ENCODE data around the gene NOLC1. TPM values are rescaled to one million over a fixed set of nuclear protein-coding genes. Genes with fewer than 3 reads are reported as not detected.

Gene NOLC1
- polyA plus RNA-seq, 2 of the 4 experiments (the other 2 are of a cell fraction) = 129 to 188 TPM

GRCh38 chr10:102147561-102147960 is 4.6 kb upstream of the NOLC1 start:
- DNase-seq (ENCODE audit: low read depth in 1 of 2, low spot score in 1 of 2) (no peak), FAIRE-seq (no peak), ATAC-seq (no peak)
- H3K4me1 ChIP-seq = peaks cover 17% of the 10 kb centered on the region
- H3K27ac ChIP-seq = no peak overlapping the region
- H3K9me3 ChIP-seq = no peaks in the 10 kb centered on the region
- no peak overlapping the region for H3K4me2 ChIP-seq
- TF ChIP-seq CHD2 (IDR thresholded peaks at IDR 0.05; ENCODE audit: low read length, partially characterized antibody) (no peak), FOSL2 (IDR thresholded peaks at IDR 0.05) (no peak), FOSL2 (CRISPR knock-in tag; IDR thresholded peaks at IDR 0.05) (0 out of 2 replicates have a peak, but pooled peaks have one; percentile 10)
- no peak overlapping the region for H3K4me3 ChIP-seq
- POLR2A ChIA-PET = interaction anchor here (2.0 kb wide), 1 partner anchor 10 kb away, joined by 6 read pairs; no protein-coding TSS in a partner anchor
- CTCF ChIA-PET = interaction anchor here (0.6 to 6.6 kb wide), 6 partner anchors 9 to 424 kb away, joined by 3 to 40 read pairs (median 6); partner anchors contain the start of gene PPRC1
- 100% methylated on average over 1 of the region's 1 CpG for WGBS (ENCODE audit: missing lambda C conversion rate)

GRCh38 chr10:102148275-102148674 is 3.9 kb upstream of the NOLC1 start:
- Histone ChIP-seq H3K27ac (no peak overlapping the region), H3K4me2 (no peak overlapping the region), H3K4me3 (no peak overlapping the region), H3K4me1 (peaks cover 17% of the 10 kb centered on the region), H3K9me3 (no peaks in the 10 kb centered on the region)
- ATAC-seq = no peak
- WGBS (ENCODE audit: missing lambda C conversion rate) = 95% methylated on average over 13 of the region's 13 CpGs
- ChIA-PET POLR2A (interaction anchor here (2.0 kb wide), 1 partner anchor 10 kb away, joined by 6 read pairs; no protein-coding TSS in a partner anchor), CTCF (interaction anchor here (2.1 to 6.8 kb wide), 3 partner anchors 10 to 76 kb away, joined by 4 to 40 read pairs (median 36); partner anchors contain the start of gene PPRC1)
- no peak for DNase-seq (ENCODE audit: low read depth in 1 of 2, low spot score in 1 of 2)
- FAIRE-seq = no peak
- TF ChIP-seq, protein P1, sequence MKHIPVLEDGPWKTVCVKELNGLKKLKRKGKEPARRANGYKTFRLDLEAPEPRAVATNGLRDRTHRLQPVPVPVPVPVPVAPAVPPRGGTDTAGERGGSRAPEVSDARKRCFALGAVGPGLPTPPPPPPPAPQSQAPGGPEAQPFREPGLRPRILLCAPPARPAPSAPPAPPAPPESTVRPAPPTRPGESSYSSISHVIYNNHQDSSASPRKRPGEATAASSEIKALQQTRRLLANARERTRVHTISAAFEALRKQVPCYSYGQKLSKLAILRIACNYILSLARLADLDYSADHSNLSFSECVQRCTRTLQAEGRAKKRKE (CRISPR knock-in tag; IDR thresholded peaks at IDR 0.05; ENCODE audit: low read depth) = no peak
- TF ChIP-seq MAZ (IDR thresholded peaks at IDR 0.05; ENCODE audit: borderline replicate concordance, low read depth, low read length) (no peak), MAX (IDR thresholded peaks at IDR 0.05) (no peak), ZNF302 (CRISPR knock-in tag; IDR thresholded peaks at IDR 0.05) (no peak), NR3C1 (IDR thresholded peaks at IDR 0.05) (no peak), BHLHE40 (IDR thresholded peaks at IDR 0.05; ENCODE audit: low read depth, low read length) (no peak), HDAC2 (IDR thresholded peaks at IDR 0.05) (no peak), EHMT2 (IDR thresholded peaks at IDR 0.05; ENCODE audit: low read depth) (no peak), FOSB (CRISPR knock-in tag; IDR thresholded peaks at IDR 0.05) (no peak), SREBF2 (IDR thresholded peaks at IDR 0.05) (no peak), TFCP2L1 (CRISPR knock-in tag; IDR thresholded peaks at IDR 0.05) (no peak), EP300 (IDR thresholded peaks at IDR 0.05) (no peak)

GRCh38 chr10:102150970-102151773 is 1.0 kb upstream of the NOLC1 start:
- DNase-seq (ENCODE audit: low read depth in 1 of 2, low spot score in 1 of 2) (peak; percentile 44 to 57), FAIRE-seq (no peak), ATAC-seq (peak; percentile 40 to 41)
- H3K4me3 ChIP-seq = peak overlapping the region; percentile 22; the same call in 2 of the 3 replicates
- 16% methylated on average over 3 of the region's 3 CpGs for WGBS (ENCODE audit: missing lambda C conversion rate)
- ChIA-PET CTCF (interaction anchor here (1.3 to 6.8 kb wide), 7 partner anchors 7 to 79 kb away, joined by 3 to 40 read pairs (median 6); partner anchors contain the start of gene PPRC1), POLR2A (interaction anchor here (1.0 to 1.9 kb wide), 8 partner anchors 9 to 333 kb away, joined by 3 to 7 read pairs (median 5); partner anchors contain the start of genes FBXL15 and OGA)
- H3K9me3 ChIP-seq = no peaks in the 10 kb centered on the region
- H3K4me1 ChIP-seq = peaks cover 28% of the 10 kb centered on the region
- H3K4me2 ChIP-seq = peak overlapping the region; percentile 81
- H3K27ac ChIP-seq = peak overlapping the region; percentile 64 to 85
- no peak for TF ChIP-seq MAX (IDR thresholded peaks at IDR 0.05)
- no peak for TF ChIP-seq ZSCAN20 (CRISPR knock-in tag; IDR thresholded peaks at IDR 0.05)
- no peak for TF ChIP-seq CTCF (IDR thresholded peaks at IDR 0.05)
- TF ChIP-seq FOSL2 (IDR thresholded peaks at IDR 0.05) = no peak
- no peak for TF ChIP-seq FOSL2 (CRISPR knock-in tag; IDR thresholded peaks at IDR 0.05)
- no peak for TF ChIP-seq NR3C1 (IDR thresholded peaks at IDR 0.05)
- TF ChIP-seq, protein P1 (CRISPR knock-in tag; IDR thresholded peaks at IDR 0.05; ENCODE audit: low read depth) = no peak
- no peak for TF ChIP-seq SREBF2 (IDR thresholded peaks at IDR 0.05)
- no peak for TF ChIP-seq KDM5A (IDR thresholded peaks at IDR 0.05)
- TF ChIP-seq EHF (CRISPR knock-in tag; IDR thresholded peaks at IDR 0.05) = no peak
- TF ChIP-seq TFCP2L1 (CRISPR knock-in tag; IDR thresholded peaks at IDR 0.05) = no peak
- no peak for TF ChIP-seq HES2 (IDR thresholded peaks at IDR 0.05)
- no peak for TF ChIP-seq TP53 (CRISPR knock-in tag; IDR thresholded peaks at IDR 0.05)
- TF ChIP-seq RCOR1 (IDR thresholded peaks at IDR 0.05; ENCODE audit: low read depth, low read length) = no peak
- no peak for TF ChIP-seq PHF8 (IDR thresholded peaks at IDR 0.05; ENCODE audit: borderline replicate concordance, low read depth)
- TF ChIP-seq, protein P2, sequence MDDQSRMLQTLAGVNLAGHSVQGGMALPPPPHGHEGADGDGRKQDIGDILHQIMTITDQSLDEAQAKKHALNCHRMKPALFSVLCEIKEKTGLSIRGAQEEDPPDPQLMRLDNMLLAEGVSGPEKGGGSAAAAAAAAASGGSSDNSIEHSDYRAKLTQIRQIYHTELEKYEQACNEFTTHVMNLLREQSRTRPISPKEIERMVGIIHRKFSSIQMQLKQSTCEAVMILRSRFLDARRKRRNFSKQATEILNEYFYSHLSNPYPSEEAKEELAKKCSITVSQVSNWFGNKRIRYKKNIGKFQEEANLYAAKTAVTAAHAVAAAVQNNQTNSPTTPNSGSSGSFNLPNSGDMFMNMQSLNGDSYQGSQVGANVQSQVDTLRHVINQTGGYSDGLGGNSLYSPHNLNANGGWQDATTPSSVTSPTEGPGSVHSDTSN (IDR thresholded peaks at IDR 0.05) = no peak
- no peak for TF ChIP-seq RARB (CRISPR knock-in tag; IDR thresholded peaks at IDR 0.05)
- no peak for TF ChIP-seq KDM1A (IDR thresholded peaks at IDR 0.05; ENCODE audit: low read depth)
- TF ChIP-seq CHD4 (IDR thresholded peaks at IDR 0.05; ENCODE audit: borderline replicate concordance) = no peak
